ENCODE results near the gene USP49. TPM values are rescaled to one million over a fixed set of nuclear protein-coding genes. Genes with fewer than 3 reads are reported as not detected.
A peak's percentile ranks its signal among the peaks of the same experiment; 100 is the strongest.

The USP49 gene
- total and polyA plus RNA-seq, 2 of the 13 experiments (the other 11 are each of a cell fraction or from before 2014, with no cell fraction given) = 2.9 to 4.3 TPM

DNA sequence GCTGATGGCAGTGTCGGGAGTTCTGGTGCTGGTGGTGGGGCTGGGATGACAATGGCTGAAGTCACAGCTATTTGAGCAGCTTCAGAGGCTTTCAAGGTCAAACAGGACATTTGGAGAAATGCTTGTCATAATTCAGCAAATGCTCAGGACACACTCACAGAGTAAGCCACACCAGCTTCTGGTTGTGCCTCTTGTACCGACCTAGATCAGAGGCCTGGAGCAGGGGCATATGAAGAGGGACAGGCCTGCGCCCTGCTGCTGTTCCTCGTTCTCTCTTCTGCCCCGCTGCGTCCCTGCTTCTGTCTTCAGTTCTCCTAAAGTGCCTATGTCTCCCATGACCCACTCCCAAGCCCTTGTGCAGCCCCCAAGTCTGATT, 147.1 kb downstream of the USP49 start (continued):
- TF ChIP-seq, protein P1, sequence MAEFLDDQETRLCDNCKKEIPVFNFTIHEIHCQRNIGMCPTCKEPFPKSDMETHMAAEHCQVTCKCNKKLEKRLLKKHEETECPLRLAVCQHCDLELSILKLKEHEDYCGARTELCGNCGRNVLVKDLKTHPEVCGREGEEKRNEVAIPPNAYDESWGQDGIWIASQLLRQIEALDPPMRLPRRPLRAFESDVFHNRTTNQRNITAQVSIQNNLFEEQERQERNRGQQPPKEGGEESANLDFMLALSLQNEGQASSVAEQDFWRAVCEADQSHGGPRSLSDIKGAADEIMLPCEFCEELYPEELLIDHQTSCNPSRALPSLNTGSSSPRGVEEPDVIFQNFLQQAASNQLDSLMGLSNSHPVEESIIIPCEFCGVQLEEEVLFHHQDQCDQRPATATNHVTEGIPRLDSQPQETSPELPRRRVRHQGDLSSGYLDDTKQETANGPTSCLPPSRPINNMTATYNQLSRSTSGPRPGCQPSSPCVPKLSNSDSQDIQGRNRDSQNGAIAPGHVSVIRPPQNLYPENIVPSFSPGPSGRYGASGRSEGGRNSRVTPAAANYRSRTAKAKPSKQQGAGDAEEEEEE (CRISPR knock-in tag; IDR thresholded peaks at IDR 0.05; ENCODE audit: borderline replicate concordance) = peak; percentile 52; the same call in 1 of the 2 replicates
- TF ChIP-seq PAF1 (CRISPR knock-in tag; IDR thresholded peaks at IDR 0.05) = no peak
- TF ChIP-seq ZNF589 (CRISPR knock-in tag; conservative IDR thresholded peaks at IDR 0.05) = no peak

GRCh38 chr6:41747256-41748101, 147.7 kb downstream of the USP49 start, which contains the start of gene PGC:
Gene PGC, minus strand, starts transcription at chr6:41747397. Its CDS starts 63 bp downstream, at chr6:41747334.
- Histone ChIP-seq H3K9me3 (ENCODE audit: low read length) (no peaks in the 10 kb centered on the region), H3K4me1 (ENCODE audit: insufficient read depth, low read length) (peaks cover 83% of the 10 kb centered on the region), H4K20me1 (ENCODE audit: insufficient read depth, low read length) (no peaks in the 10 kb centered on the region), H3K79me2 (ENCODE audit: insufficient read depth, low read length) (no peaks in the 10 kb centered on the region), H3K36me3 (replicated peaks in 1 of 2; ENCODE audit: control insufficient read depth in 1 of 2, insufficient read depth in 2 of 2, low read length in 2 of 2) (no peaks in the 10 kb centered on the region), H3K4me2 (ENCODE audit: low read depth, low read length) (peak within 1 kb of the TSS; percentile 88), H3K9ac (ENCODE audit: insufficient read depth, low read depth, low read length) (peak within 1 kb of the TSS; percentile 74), H2AFZ (ENCODE audit: low read length) (peak within 1 kb of the TSS; percentile 21), H3K27me3 (ENCODE audit: control insufficient read depth in 1 of 2, insufficient read depth in 2 of 2, low read length in 2 of 2) (no peaks in the 10 kb centered on the region), H3K4me3 (replicated peaks in 1 of 3; ENCODE audit: insufficient read depth in 1 of 3, low read depth in 2 of 3, low read length in 3 of 3) (peak within 1 kb of the TSS; percentile 16 to 60 (median 38); a peak in 5 of 6 replicates), H3K27ac (ENCODE audit: extremely low read length, insufficient read depth, low read length) (peak within 1 kb of the TSS; percentile 91)
- BruUV-seq (replicated peaks) = no TSS peak
- 1% methylated on average over 15 of the region's 15 CpGs for WGBS (ENCODE audit: low lambda C conversion rate)
- FAIRE-seq (peak; percentile 96), ATAC-seq (peak; percentile 89), DNase-seq (ENCODE audit: low spot score) (peak; percentile 99)
- in situ Hi-C loops (cut with HindIII; ENCODE audit: extremely low pct_ligation_motif_present, low pct_unique_long_range_greater_than_20kb) (no loop called here), intact Hi-C loops (cut with micrococcal nuclease; ENCODE audit: unreplicated experiment) (loop anchor here (1.0 kb wide), 2 partner anchors 12 to 21 kb away; partner anchors contain the start of gene TFEB)
- ChIA-PET POLR2A (interaction anchor here (0.9 to 7.2 kb wide), 12 partner anchors 8 to 371 kb away, joined by 3 to 120 read pairs (median 10); partner anchors contain the start of genes FRS3, TFEB and TOMM6), CTCF (ENCODE audit: low intra/inter-chr PET ratio, low total read pairs) (no interaction called here)
- TF ChIP-seq ZNF3 (CRISPR knock-in tag; IDR thresholded peaks at IDR 0.05) (no peak; the same call in 1 of the 2 replicates), ZNF33A (CRISPR knock-in tag; IDR thresholded peaks at IDR 0.05; ENCODE audit: borderline replicate concordance) (no peak), ZNF256 (CRISPR knock-in tag; conservative IDR thresholded peaks at IDR 0.05) (no peak), ARNTL (CRISPR knock-in tag; IDR thresholded peaks at IDR 0.05) (peak; percentile 73), ZNF574 (CRISPR knock-in tag; IDR thresholded peaks at IDR 0.05) (peak; percentile 84), DMAP1 (CRISPR knock-in tag; IDR thresholded peaks at IDR 0.05) (peak; percentile 77; the same call in 1 of the 2 replicates), RFX5 (IDR thresholded peaks at IDR 0.05; ENCODE audit: low read depth, low read length) (no peak), IKZF4 (CRISPR knock-in tag; IDR thresholded peaks at IDR 0.05; ENCODE audit: borderline replicate concordance, low read depth, not compliant biosample characterization) (no peak), ZSCAN29 (CRISPR knock-in tag; conservative IDR thresholded peaks at IDR 0.05) (peak; percentile 92; the same call in 1 of the 2 replicates), ZMAT3 (CRISPR knock-in tag; conservative IDR thresholded peaks at IDR 0.05) (no peak), ZNF121 (CRISPR knock-in tag; IDR thresholded peaks at IDR 0.05) (peak; percentile 52), KLF12 (CRISPR knock-in tag; IDR thresholded peaks at IDR 0.05; ENCODE audit: borderline replicate concordance) (no peak)
- TF ChIP-seq, protein P2, sequence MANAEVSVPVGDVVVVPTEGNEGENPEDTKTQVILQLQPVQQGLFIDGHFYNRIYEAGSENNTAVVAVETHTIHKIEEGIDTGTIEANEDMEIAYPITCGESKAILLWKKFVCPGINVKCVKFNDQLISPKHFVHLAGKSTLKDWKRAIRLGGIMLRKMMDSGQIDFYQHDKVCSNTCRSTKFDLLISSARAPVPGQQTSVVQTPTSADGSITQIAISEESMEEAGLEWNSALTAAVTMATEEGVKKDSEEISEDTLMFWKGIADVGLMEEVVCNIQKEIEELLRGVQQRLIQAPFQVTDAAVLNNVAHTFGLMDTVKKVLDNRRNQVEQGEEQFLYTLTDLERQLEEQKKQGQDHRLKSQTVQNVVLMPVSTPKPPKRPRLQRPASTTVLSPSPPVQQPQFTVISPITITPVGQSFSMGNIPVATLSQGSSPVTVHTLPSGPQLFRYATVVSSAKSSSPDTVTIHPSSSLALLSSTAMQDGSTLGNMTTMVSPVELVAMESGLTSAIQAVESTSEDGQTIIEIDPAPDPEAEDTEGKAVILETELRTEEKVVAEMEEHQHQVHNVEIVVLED (CRISPR knock-in tag; IDR thresholded peaks at IDR 0.05; ENCODE audit: borderline replicate concordance) = peak; percentile 66; the same call in 1 of the 2 replicates
